ENCODE results near the gene ARHGDIB.

- TF ChIP-seq, protein P1, sequence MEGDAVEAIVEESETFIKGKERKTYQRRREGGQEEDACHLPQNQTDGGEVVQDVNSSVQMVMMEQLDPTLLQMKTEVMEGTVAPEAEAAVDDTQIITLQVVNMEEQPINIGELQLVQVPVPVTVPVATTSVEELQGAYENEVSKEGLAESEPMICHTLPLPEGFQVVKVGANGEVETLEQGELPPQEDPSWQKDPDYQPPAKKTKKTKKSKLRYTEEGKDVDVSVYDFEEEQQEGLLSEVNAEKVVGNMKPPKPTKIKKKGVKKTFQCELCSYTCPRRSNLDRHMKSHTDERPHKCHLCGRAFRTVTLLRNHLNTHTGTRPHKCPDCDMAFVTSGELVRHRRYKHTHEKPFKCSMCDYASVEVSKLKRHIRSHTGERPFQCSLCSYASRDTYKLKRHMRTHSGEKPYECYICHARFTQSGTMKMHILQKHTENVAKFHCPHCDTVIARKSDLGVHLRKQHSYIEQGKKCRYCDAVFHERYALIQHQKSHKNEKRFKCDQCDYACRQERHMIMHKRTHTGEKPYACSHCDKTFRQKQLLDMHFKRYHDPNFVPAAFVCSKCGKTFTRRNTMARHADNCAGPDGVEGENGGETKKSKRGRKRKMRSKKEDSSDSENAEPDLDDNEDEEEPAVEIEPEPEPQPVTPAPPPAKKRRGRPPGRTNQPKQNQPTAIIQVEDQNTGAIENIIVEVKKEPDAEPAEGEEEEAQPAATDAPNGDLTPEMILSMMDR (conservative IDR thresholded peaks at IDR 0.05; ENCODE audit: low read depth in 2 of 2), result no peak
- TF ChIP-seq, protein P2, sequence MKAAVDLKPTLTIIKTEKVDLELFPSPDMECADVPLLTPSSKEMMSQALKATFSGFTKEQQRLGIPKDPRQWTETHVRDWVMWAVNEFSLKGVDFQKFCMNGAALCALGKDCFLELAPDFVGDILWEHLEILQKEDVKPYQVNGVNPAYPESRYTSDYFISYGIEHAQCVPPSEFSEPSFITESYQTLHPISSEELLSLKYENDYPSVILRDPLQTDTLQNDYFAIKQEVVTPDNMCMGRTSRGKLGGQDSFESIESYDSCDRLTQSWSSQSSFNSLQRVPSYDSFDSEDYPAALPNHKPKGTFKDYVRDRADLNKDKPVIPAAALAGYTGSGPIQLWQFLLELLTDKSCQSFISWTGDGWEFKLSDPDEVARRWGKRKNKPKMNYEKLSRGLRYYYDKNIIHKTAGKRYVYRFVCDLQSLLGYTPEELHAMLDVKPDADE (IDR thresholded peaks at IDR 0.05), result no peak
- TF ChIP-seq EZH2phosphoT487 (IDR thresholded peaks at IDR 0.05; ENCODE audit: unreplicated experiment) (no peak), POLR2AphosphoS5 (IDR thresholded peaks at IDR 0.05; ENCODE audit: low read depth) (no peak), EZH2 (IDR thresholded peaks at IDR 0.05; ENCODE audit: low read depth, unreplicated experiment) (no peak)
- TF ChIP-seq, protein P3, sequence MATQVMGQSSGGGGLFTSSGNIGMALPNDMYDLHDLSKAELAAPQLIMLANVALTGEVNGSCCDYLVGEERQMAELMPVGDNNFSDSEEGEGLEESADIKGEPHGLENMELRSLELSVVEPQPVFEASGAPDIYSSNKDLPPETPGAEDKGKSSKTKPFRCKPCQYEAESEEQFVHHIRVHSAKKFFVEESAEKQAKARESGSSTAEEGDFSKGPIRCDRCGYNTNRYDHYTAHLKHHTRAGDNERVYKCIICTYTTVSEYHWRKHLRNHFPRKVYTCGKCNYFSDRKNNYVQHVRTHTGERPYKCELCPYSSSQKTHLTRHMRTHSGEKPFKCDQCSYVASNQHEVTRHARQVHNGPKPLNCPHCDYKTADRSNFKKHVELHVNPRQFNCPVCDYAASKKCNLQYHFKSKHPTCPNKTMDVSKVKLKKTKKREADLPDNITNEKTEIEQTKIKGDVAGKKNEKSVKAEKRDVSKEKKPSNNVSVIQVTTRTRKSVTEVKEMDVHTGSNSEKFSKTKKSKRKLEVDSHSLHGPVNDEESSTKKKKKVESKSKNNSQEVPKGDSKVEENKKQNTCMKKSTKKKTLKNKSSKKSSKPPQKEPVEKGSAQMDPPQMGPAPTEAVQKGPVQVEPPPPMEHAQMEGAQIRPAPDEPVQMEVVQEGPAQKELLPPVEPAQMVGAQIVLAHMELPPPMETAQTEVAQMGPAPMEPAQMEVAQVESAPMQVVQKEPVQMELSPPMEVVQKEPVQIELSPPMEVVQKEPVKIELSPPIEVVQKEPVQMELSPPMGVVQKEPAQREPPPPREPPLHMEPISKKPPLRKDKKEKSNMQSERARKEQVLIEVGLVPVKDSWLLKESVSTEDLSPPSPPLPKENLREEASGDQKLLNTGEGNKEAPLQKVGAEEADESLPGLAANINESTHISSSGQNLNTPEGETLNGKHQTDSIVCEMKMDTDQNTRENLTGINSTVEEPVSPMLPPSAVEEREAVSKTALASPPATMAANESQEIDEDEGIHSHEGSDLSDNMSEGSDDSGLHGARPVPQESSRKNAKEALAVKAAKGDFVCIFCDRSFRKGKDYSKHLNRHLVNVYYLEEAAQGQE (IDR thresholded peaks at IDR 0.05; ENCODE audit: unreplicated experiment), result no peak
Observed at GRCh38 chr12:14896521-14897169, 64.8 kb downstream of the ARHGDIB start.
